ENCODE data around the gene GPR18. TPM values are rescaled to one million over a fixed set of nuclear protein-coding genes. Genes with fewer than 3 reads are reported as not detected.

GPR18 gene
- total RNA-seq, 1 experiment from 2014 or later, result not detected

DNA sequence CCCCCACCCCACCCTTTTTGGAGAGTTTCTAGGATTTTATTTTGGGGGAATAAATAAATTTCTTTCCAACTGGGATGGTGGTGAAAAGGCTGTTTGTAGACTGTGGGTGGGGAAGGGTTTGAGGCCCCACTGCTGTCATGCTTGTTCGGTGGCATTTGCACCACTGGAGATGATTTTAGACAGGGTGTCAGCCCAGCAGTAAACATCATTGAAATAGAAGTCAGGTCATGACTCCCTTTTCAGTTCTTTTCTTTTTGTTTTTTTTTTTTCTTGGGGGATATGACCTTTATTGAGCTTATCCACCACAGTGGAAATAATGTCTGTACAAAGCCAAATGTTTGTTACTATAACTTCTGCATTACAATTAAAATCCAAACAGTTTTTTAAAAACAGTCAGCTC lies 43.4 kb downstream of the GPR18 start:
- Histone ChIP-seq H3K4me1 (ENCODE audit: insufficient read depth, low read length) (peaks cover 5% of the 10 kb centered on the region; the same call in 1 of the 2 replicates), H3T11ph (ENCODE audit: low read length) (no peak overlapping the region), H2BK15ac (ENCODE audit: low read depth, low read length) (no peak overlapping the region), H2BK20ac (ENCODE audit: low read depth, low read length, poor library complexity, severe bottlenecking) (no peak overlapping the region), H3K4me2 (ENCODE audit: insufficient read depth, insufficient read length, low read length) (no peak overlapping the region), H3K23ac (ENCODE audit: insufficient read length, low read depth, low read length) (no peak overlapping the region), H4K20me1 (ENCODE audit: control insufficient read depth, insufficient read depth, insufficient read length) (no peaks in the 10 kb centered on the region), H2BK120ac (ENCODE audit: low read depth, low read length, poor library complexity, severe bottlenecking) (no peak overlapping the region), H3K18ac (ENCODE audit: insufficient read length, low read depth, low read length) (no peak overlapping the region), H2AFZ (ENCODE audit: low read length) (no peak overlapping the region), H3K9me3 (ENCODE audit: control insufficient read depth, low read depth, low read length) (no peaks in the 10 kb centered on the region), H3K27me3 (ENCODE audit: insufficient read depth, low read length) (no peaks in the 10 kb centered on the region), H3K56ac (ENCODE audit: insufficient read length, low read depth, low read length) (no peak overlapping the region), H4K8ac (replicated peaks; ENCODE audit: insufficient read length, low read depth, low read length) (no peak overlapping the region), H3K14ac (ENCODE audit: insufficient read depth, low read length) (no peak overlapping the region), H3K9ac (ENCODE audit: extremely low read depth, insufficient read length, low read length) (no peak overlapping the region), H3K79me1 (ENCODE audit: insufficient read depth, low read depth, low read length, poor library complexity, severe bottlenecking) (no peaks in the 10 kb centered on the region), H3K4ac (ENCODE audit: low read depth, low read length) (no peak overlapping the region), H4K91ac (ENCODE audit: insufficient read length, low read depth, low read length) (no peak overlapping the region), H2BK5ac (ENCODE audit: insufficient read length, low read length) (no peak overlapping the region), H3K79me2 (ENCODE audit: insufficient read depth, low read length) (peaks cover 13% of the 10 kb centered on the region; the same call in 1 of the 2 replicates), H3K27ac (ENCODE audit: insufficient read length, low read depth, low read length) (no peak overlapping the region), H2BK12ac (ENCODE audit: insufficient read length, low read depth, low read length) (no peak overlapping the region), H3K23me2 (ENCODE audit: insufficient read length, low read depth, low read length, poor library complexity, severe bottlenecking) (no peaks in the 10 kb centered on the region), H4K5ac (ENCODE audit: insufficient read length, low read depth, low read length) (no peak overlapping the region), H2AK5ac (ENCODE audit: insufficient read length, low read length) (no peak overlapping the region)
- H3K36me3 Mint-ChIP-seq (ENCODE audit: insufficient read depth in 1 of 3, low read depth in 3 of 3), result peaks cover 0 to 7% (median 2%) of the 10 kb centered on the region in 3 experiments; a peak in 5 of 7 replicates
- no peak for DNase-seq
- no CpG with 5 or more reads among the region's 1 CpG for WGBS (ENCODE audit: extremely low coverage, insufficient read length, low lambda C conversion rate)
- peaks cover 36 to 42% of the 10 kb centered on the region in 2 experiments for H3K4me1 Mint-ChIP-seq
- no peak overlapping the region for H3K4me3 Mint-ChIP-seq
- TF ChIP-seq, protein P1, sequence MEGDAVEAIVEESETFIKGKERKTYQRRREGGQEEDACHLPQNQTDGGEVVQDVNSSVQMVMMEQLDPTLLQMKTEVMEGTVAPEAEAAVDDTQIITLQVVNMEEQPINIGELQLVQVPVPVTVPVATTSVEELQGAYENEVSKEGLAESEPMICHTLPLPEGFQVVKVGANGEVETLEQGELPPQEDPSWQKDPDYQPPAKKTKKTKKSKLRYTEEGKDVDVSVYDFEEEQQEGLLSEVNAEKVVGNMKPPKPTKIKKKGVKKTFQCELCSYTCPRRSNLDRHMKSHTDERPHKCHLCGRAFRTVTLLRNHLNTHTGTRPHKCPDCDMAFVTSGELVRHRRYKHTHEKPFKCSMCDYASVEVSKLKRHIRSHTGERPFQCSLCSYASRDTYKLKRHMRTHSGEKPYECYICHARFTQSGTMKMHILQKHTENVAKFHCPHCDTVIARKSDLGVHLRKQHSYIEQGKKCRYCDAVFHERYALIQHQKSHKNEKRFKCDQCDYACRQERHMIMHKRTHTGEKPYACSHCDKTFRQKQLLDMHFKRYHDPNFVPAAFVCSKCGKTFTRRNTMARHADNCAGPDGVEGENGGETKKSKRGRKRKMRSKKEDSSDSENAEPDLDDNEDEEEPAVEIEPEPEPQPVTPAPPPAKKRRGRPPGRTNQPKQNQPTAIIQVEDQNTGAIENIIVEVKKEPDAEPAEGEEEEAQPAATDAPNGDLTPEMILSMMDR (conservative IDR thresholded peaks at IDR 0.05), result no peak
- no peaks in the 10 kb centered on the region for H3K27me3 Mint-ChIP-seq (ENCODE audit: low read depth)
- no peaks in the 10 kb centered on the region for H3K9me3 Mint-ChIP-seq
- peak overlapping the region in 1 of 3 experiments; percentile 77; a peak in 3 of 7 replicates for H3K27ac Mint-ChIP-seq

Data from H9 (cell line).